Stimulated activated memory B cell treated with anti-CD40 and anti-IgM and Interleukin-4, amounts not matched to agents 10 μg/mL and 1 μg/mL and 100 μg/mL, for 72 hours (primary cell): Measurements from ENCODE around the gene CHST3.

Source experiments
- ATAC-seq: fragments of 150-1000 bp; cut with Tn5 transposase; 2 replicates; pipeline ENCODE4 v1.10.0; 2021
- H3K27ac Mint-ChIP-seq: one replicate; pipeline ENCODE4 v1.8.0; 2022; ENCODE audit warnings: mild to moderate bottlenecking, mixed read lengths
- H3K27me3 Mint-ChIP-seq: one replicate; pipeline ENCODE4 v1.8.0; 2022; ENCODE audit warnings: mixed read lengths
- H3K36me3 Mint-ChIP-seq: one replicate; pipeline ENCODE4 v1.8.0; 2022; ENCODE audit warnings: mixed read lengths
- H3K4me1 Mint-ChIP-seq: one replicate; pipeline ENCODE4 v1.8.0; 2022; ENCODE audit warnings: mixed read lengths
- H3K4me3 Mint-ChIP-seq: one replicate; pipeline ENCODE4 v1.8.0; 2022; ENCODE audit warnings: mild to moderate bottlenecking, moderate library complexity, mixed read lengths
- H3K9me3 Mint-ChIP-seq: one replicate; pipeline ENCODE4 v1.8.0; 2022; ENCODE audit warnings: mixed read lengths

The CHST3 gene

GRCh38 chr10:72007246-72007892 is 43.2 kb downstream of the CHST3 start:
- H3K9me3 Mint-ChIP-seq: no peaks in the 10 kb centered on the region
- H3K27ac Mint-ChIP-seq: no peak overlapping the region
- H3K4me1 Mint-ChIP-seq: no peaks in the 10 kb centered on the region
- H3K36me3 Mint-ChIP-seq: no peaks in the 10 kb centered on the region
- peaks cover 4% of the 10 kb centered on the region for H3K27me3 Mint-ChIP-seq
- ATAC-seq: no peak
- H3K4me3 Mint-ChIP-seq: no peak overlapping the region

GRCh38 chr10:72008096-72008981 is 44.1 kb downstream of the CHST3 start:
- ATAC-seq: no peak
- Mint-ChIP-seq H3K27me3 (peaks cover 13% of the 10 kb centered on the region), H3K9me3 (no peaks in the 10 kb centered on the region), H3K36me3 (no peaks in the 10 kb centered on the region), H3K4me3 (no peak overlapping the region), H3K4me1 (no peaks in the 10 kb centered on the region), H3K27ac (no peak overlapping the region)

GRCh38 chr10:72009051-72009424 is 44.8 kb downstream of the CHST3 start:
- Mint-ChIP-seq H3K4me3 (no peak overlapping the region), H3K36me3 (no peaks in the 10 kb centered on the region), H3K9me3 (no peaks in the 10 kb centered on the region), H3K27me3 (peaks cover 20% of the 10 kb centered on the region), H3K27ac (no peak overlapping the region), H3K4me1 (no peaks in the 10 kb centered on the region)
- ATAC-seq: no peak

- no peak overlapping the region for H3K4me3 Mint-ChIP-seq
- H3K36me3 Mint-ChIP-seq: no peaks in the 10 kb centered on the region
- H3K4me1 Mint-ChIP-seq: no peaks in the 10 kb centered on the region
- H3K9me3 Mint-ChIP-seq: no peaks in the 10 kb centered on the region
- ATAC-seq: no peak
- no peak overlapping the region for H3K27ac Mint-ChIP-seq
- H3K27me3 Mint-ChIP-seq: peaks cover 25% of the 10 kb centered on the region
Measured at GRCh38 chr10:72009425-72010081, 45.4 kb downstream of the CHST3 start.

- no peak overlapping the region for H3K4me3 Mint-ChIP-seq
- peaks cover 25% of the 10 kb centered on the region for H3K27me3 Mint-ChIP-seq
- H3K9me3 Mint-ChIP-seq: no peaks in the 10 kb centered on the region
- no peak for ATAC-seq
- H3K4me1 Mint-ChIP-seq: no peaks in the 10 kb centered on the region
- H3K36me3 Mint-ChIP-seq: no peaks in the 10 kb centered on the region
- no peak overlapping the region for H3K27ac Mint-ChIP-seq
Measured at GRCh38 chr10:72010234-72010973, 46.2 kb downstream of the CHST3 start.

GRCh38 chr10:72011016-72011415 is 46.8 kb downstream of the CHST3 start:
- Mint-ChIP-seq H3K27me3 (peaks cover 31% of the 10 kb centered on the region), H3K4me3 (no peak overlapping the region), H3K27ac (no peak overlapping the region), H3K4me1 (no peaks in the 10 kb centered on the region), H3K36me3 (no peaks in the 10 kb centered on the region), H3K9me3 (no peaks in the 10 kb centered on the region)
- ATAC-seq: no peak

- Mint-ChIP-seq H3K4me3 (no peak overlapping the region), H3K4me1 (no peaks in the 10 kb centered on the region), H3K27ac (no peak overlapping the region), H3K36me3 (no peaks in the 10 kb centered on the region), H3K9me3 (no peaks in the 10 kb centered on the region), H3K27me3 (peaks cover 35% of the 10 kb centered on the region)
- ATAC-seq: no peak
Measured at GRCh38 chr10:72011468-72011867, 47.3 kb downstream of the CHST3 start.

GRCh38 chr10:72011976-72012512 is 47.8 kb downstream of the CHST3 start:
- no peaks in the 10 kb centered on the region for H3K36me3 Mint-ChIP-seq
- no peaks in the 10 kb centered on the region for H3K4me1 Mint-ChIP-seq
- no peak overlapping the region for H3K4me3 Mint-ChIP-seq
- H3K27me3 Mint-ChIP-seq: peaks cover 36% of the 10 kb centered on the region
- no peaks in the 10 kb centered on the region for H3K9me3 Mint-ChIP-seq
- no peak for ATAC-seq
- H3K27ac Mint-ChIP-seq: no peak overlapping the region

GRCh38 chr10:72012796-72013195 is 48.6 kb downstream of the CHST3 start:
- Mint-ChIP-seq H3K4me3 (no peak overlapping the region), H3K36me3 (no peaks in the 10 kb centered on the region), H3K4me1 (no peaks in the 10 kb centered on the region), H3K27me3 (peaks cover 37% of the 10 kb centered on the region), H3K27ac (no peak overlapping the region), H3K9me3 (no peaks in the 10 kb centered on the region)
- ATAC-seq: no peak

- Mint-ChIP-seq H3K4me1 (no peaks in the 10 kb centered on the region), H3K36me3 (no peaks in the 10 kb centered on the region), H3K4me3 (no peak overlapping the region), H3K9me3 (no peaks in the 10 kb centered on the region), H3K27ac (no peak overlapping the region), H3K27me3 (peaks cover 43% of the 10 kb centered on the region)
- ATAC-seq: no peak
Measured at GRCh38 chr10:72013202-72013945, 49.2 kb downstream of the CHST3 start.

- Mint-ChIP-seq H3K27ac (no peak overlapping the region), H3K36me3 (no peaks in the 10 kb centered on the region), H3K27me3 (peaks cover 43% of the 10 kb centered on the region), H3K4me1 (no peaks in the 10 kb centered on the region), H3K9me3 (no peaks in the 10 kb centered on the region), H3K4me3 (no peak overlapping the region)
- ATAC-seq: no peak
Measured at GRCh38 chr10:72014197-72014596, 50.0 kb downstream of the CHST3 start.

- Mint-ChIP-seq H3K36me3 (no peaks in the 10 kb centered on the region), H3K4me1 (no peaks in the 10 kb centered on the region), H3K27me3 (peaks cover 43% of the 10 kb centered on the region), H3K4me3 (no peak overlapping the region), H3K9me3 (no peaks in the 10 kb centered on the region), H3K27ac (no peak overlapping the region)
- no peak for ATAC-seq
Measured at GRCh38 chr10:72014785-72015480, 50.7 kb downstream of the CHST3 start.

GRCh38 chr10:72015841-72016240 is 51.6 kb downstream of the CHST3 start:
- ATAC-seq: no peak
- Mint-ChIP-seq H3K4me3 (no peak overlapping the region), H3K27me3 (peaks cover 43% of the 10 kb centered on the region), H3K4me1 (peaks cover under 1% of the 10 kb centered on the region), H3K9me3 (no peaks in the 10 kb centered on the region), H3K27ac (no peak overlapping the region), H3K36me3 (no peaks in the 10 kb centered on the region)
